Activated gamma-delta T cell (primary cell): ENCODE data around the gene SH2B3.
"Not testable (repeated sequence)": the region's sequence is repeated elsewhere in the genome, so short reads cannot be mapped to it uniquely, and the experiment has no call there.

ENCODE experiments used
- DNase-seq: peaks from one replicate; lab custom pipeline; 2025; lab: John Stamatoyannopoulos, UW

SH2B3 gene

DNA sequence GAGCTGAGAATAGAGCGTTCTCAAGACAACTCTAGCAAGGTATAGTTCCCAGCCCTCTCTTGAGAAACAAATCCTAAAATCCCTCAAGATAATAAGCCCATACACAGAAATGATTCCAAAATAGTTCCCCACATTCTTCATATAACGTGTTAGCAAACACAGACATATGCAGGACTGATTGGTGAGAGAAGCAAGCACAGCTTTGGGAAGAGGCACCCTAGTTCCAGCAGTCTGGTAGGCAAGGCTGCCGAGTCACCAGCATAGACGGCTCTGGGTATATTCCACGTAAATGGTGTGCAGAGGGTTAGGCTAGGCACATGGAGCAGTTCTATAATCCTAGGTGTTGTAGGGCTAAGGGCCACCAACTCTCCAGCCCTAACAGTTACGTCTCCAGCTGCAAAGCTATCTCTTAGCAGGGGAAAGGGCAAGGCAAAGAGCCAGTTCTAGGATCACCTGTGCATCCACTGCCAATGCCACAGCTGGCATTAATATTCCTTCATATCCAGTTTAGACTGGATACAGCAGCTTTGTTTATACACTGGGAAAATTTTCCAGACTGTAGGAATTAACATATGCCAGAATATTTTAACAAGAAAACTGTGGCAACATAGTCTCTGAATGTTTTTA, 52.9 kb downstream of the SH2B3 start:
- DNase-seq: no peak

DNA sequence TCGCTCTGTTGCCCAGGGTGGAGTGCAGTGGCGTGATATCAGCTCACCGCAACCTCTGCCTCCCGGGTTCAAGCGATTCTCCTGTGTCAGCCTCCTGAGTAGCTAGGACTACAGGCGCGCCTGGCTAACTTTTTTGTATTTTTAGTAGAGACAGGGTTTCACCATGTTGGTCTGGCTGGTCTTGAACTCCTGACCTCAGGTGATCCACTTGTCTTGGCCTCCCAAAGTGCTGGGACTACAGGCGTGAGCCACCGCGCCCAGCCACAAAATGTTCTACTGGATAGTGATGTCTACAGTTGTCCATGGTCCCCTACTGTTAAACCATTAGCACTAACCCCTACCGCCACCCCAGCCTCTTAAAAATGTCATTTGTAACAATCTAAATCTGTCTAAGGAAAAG, 54.4 kb downstream of the SH2B3 start:
- DNase-seq: not testable (repeated sequence)

DNA sequence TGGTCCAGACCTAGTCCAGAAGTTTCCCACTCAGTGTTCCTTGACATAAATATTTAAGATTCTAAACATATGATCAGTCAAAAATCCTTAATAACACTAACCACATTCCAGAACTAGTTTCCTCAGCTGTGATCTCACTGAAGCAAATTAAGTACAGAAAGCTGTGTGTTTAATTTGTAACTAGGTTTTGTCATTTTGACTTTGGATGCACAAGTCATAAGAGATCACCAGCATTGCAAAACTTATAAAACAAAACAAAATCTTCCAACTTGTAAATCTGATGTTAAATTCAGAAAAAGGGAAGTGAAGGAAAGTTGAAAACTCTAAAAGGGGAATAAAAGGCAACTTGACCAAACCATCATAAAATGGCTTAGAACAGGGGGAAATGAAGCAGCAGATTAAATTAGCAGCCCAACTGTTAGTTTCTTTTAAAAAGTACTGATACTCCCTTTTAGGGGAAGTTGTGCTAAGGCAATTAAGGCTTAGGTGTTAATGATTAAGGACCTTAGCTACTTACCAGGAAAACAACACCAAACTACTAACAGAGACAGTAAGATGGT, 56.6 kb downstream of the SH2B3 start:
- DNase-seq: no peak

DNA sequence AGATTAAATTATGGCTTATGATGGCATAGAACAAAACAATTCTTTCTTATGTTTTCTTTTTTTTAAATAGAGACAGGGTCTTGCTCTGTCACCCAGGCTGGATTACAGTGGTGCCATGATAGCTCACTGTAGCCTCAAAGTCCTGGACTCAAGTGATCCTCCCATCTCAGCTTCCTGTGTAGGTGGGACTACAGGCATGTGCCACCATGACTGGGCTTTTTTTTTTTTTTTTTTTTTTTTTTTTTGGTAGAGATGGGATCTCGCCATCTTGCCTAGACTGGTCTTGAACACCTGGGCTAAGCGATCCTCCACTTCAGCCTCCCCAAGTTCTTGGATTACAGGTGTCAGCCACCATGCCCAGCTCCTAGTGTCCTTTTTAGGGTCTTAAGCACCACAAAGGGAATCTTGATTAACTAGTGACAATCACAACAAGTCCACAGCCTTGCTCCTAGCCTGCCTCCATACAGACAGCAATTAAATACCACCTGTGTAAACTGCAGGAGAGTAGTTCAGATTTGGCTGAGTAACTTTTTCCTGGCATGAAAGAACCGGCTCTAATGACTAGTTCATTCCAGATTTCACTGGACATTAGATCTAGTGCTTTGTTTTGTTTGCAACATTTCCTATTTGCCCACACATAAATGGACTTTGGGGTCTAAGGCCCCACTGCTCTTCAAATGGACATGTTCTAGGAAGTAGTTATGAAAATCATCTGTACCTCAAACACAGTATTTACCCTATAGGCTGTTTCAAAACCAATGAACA, 61.6 kb downstream of the SH2B3 start:
- DNase-seq: no peak

DNA sequence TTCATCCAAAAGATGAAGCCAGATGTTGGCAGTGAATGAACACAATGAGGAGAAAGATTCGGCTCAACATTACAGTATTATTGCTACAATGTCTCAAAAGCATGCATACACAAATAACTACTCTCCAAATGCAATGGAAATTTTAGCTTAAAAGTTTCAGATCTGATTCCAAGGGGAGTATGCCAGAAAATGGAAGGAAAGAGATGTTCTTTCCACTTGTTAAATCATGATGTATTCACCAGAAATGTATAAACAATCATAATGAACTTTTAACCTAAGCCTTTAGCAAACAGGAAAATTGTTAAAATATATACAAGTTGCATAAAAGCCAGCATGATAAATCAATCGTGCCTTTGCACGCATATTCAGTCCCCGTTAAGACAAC, 62.1 kb downstream of the SH2B3 start:
- DNase-seq: no peak

DNA sequence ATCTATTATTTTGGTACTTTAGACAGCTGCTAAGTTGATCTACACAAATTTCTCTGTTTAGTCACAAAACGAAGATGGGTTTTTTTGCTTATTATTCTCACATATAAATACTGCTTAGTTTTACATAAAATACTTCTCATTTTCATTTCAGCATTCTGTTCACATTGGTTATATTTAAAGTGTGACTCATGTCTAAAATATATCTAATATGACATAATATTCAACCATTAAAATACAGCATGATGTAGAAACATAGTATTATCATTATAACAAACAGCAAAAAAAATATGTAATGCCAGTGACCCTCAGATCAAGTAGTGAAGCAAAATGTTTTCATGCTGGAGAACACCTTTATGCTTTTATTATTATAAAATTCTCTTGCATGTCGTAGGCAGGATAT, 63.7 kb downstream of the SH2B3 start:
- DNase-seq: no peak

DNA sequence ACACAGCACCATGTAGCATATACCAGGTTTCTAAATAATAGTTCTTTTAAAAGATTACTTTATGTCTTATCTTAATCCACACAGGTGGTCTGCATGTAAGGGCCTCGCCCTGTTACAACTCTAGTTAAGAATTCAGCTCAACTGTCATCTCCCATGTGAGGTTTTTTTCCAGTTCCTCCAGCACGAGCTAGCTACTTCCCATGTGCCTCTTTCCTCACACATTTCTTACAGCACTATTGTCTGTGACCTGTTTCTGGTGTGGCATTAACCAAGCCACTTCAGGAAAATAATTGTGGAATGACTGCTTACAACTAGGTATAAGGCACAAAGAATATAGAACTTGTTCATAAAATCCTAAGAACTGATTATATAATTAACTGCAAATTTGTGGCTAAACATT, 65.5 kb downstream of the SH2B3 start:
- no peak for DNase-seq

DNA sequence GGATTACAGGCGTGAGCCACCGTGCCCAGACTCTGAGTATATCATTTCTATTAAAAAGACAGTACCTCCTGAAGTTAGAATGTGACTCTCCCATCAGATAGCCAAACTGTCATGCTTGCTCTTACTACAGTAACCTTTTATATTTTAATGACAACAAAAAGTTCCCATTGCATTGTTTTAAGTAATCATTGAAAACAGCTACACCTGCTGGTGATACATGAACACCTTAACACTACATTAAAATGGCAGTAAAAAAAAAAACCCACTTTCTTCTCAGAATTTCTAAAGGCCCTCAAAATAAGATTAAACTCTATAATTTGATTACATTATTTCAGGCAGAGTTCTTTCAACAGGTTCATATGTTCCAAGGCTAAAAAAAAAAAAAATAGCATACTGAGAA, 76.7 kb downstream of the SH2B3 start:
- no peak for DNase-seq

DNA sequence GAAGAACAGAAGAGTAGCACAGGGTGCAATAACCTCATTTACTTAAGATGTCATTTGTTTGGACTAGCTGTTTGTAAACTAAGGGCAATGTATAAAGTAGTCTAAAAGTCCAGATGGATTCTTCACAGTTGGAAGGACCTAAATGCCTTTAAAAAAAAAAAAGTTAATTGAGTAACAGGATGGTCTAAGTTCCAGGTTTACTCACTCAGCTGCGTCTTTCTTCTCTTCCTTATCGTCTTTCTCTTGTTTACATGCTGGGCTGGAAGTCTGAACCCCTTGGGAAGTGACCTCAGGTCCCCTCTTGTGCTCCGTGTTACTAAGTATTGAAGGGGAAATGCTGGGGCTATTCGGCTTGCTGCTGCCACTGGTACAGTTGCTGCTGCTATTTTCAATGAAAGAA, 82.5 kb downstream of the SH2B3 start:
- no peak for DNase-seq

DNA sequence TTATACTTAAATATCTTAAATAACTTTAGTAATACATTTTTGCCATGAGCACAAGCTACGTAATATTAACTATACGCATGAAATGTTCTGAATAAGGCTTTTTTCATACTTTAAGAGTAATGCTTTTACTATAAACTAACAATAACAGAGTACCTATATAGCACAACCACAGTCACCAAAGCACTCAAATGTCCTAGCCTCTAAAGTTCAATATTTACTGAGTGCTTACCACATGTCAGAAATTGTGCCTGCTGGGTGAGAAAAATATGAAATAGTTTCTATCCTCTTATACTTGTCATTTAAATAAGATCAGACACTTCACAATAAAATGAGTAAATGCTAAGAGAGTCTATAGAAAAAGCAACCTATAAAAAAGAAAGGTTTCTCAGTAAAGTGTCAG, 83.1 kb downstream of the SH2B3 start:
- DNase-seq: no peak

DNA sequence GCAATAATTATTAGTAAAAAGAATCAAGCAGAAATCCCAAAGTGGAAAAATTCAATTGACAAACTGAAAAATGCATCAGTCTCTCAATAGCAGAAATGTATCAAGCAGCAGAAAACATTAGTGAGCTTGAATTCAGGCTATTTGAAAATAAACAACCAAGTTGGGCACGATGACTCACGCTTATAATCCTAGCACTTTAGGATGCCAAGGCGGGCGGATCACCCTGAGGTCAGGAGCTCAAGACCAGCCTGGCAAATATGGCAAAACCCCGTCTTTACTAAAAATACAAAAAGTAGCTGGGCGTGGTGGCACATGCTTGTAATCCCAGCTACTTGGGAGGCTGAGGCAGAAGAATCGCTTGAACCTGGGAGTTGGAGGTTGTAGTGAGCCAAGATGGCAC, 87.3 kb downstream of the SH2B3 start:
- not testable (repeated sequence) for DNase-seq

DNA sequence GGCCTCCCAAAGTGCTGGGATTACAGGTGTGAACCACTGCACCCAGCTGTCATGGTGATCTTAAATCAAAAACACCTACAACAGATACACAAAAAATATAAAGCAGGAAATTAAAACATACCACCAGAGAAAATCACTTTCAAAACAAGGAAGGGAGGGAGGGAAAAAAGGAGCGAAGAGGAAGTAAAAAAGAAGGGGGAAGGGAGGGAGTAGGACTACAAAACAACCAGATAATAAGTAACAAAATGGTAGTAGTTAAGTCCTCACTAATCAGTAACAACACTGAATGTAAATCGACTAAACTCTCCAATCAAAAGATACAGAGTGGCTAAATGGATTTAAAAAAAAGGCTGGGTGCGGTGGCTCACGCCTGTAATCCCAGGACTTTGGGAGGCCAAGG, 89.0 kb downstream of the SH2B3 start:
- no peak for DNase-seq
